PFSK-1 (cell line): ENCODE measurements around the gene DDHD1.

Experiments used
- FOXP2 ChIP-seq: optimal IDR thresholded peaks from 2 replicates; pipeline ENCODE3; 2011; ENCODE audit warnings: borderline replicate concordance, control low read depth, inconsistent platforms; ENCODE audit not compliant: insufficient read depth; ENCODE audit errors: extremely low read length, extremely low read depth
- POLR2AphosphoS5 ChIP-seq: IDR thresholded peaks from 2 replicates; pipeline ENCODE4 v1.6.1; 2012; ENCODE audit warnings: low read depth, mild to moderate bottlenecking, control low read depth, low read length, moderate library complexity
- REST ChIP-seq, 2 experiments: IDR thresholded peaks; 2 replicates each; pipeline versions ENCODE4 v1.6.1 to v1.8.0; 2011 to 2012; ENCODE audit warnings: low read depth in 2 of 2, low read length in 2 of 2, control low read depth in 1 of 2, inconsistent platforms in 1 of 2, mild to moderate bottlenecking in 1 of 2, moderate library complexity in 1 of 2; ENCODE audit not compliant: insufficient read depth in 1 of 2
- SIN3A ChIP-seq: IDR thresholded peaks from 2 replicates; pipeline ENCODE4 v1.6.1; 2012; ENCODE audit warnings: mild to moderate bottlenecking, low read length, moderate library complexity, borderline replicate concordance; ENCODE audit not compliant: insufficient read depth
- TAF1 ChIP-seq: IDR thresholded peaks from 2 replicates; pipeline ENCODE4 v1.6.1; 2012; ENCODE audit warnings: low read length, control low read depth, borderline replicate concordance; ENCODE audit not compliant: insufficient read depth

Gene DDHD1

GRCh38 chr14:53128303-53129028, 24.7 kb downstream of the DDHD1 start:
- TF ChIP-seq FOXP2: no peak
- no peak for TF ChIP-seq SIN3A
- TF ChIP-seq REST (IDR thresholded peaks at IDR 0.05; ENCODE audit: insufficient read depth in 1 of 2, low read depth in 2 of 2, low read length in 2 of 2): no peak
- no peak for TF ChIP-seq POLR2AphosphoS5
- no peak for TF ChIP-seq TAF1

GRCh38 chr14:53127832-53128231, 25.3 kb downstream of the DDHD1 start:
- TF ChIP-seq POLR2AphosphoS5 (no peak), REST (IDR thresholded peaks at IDR 0.05; ENCODE audit: insufficient read depth in 1 of 2, low read depth in 2 of 2, low read length in 2 of 2) (no peak), SIN3A (no peak), TAF1 (no peak), FOXP2 (no peak)

- TF ChIP-seq SIN3A (no peak), POLR2AphosphoS5 (no peak), TAF1 (no peak), REST (IDR thresholded peaks at IDR 0.05; ENCODE audit: insufficient read depth in 1 of 2, low read depth in 2 of 2, low read length in 2 of 2) (no peak), FOXP2 (no peak)
These were observed 26.0 kb downstream of the DDHD1 start for GRCh38 chr14:53127151-53127550.

GRCh38 chr14:53126731-53127130, 26.4 kb downstream of the DDHD1 start:
- no peak for TF ChIP-seq POLR2AphosphoS5
- no peak for TF ChIP-seq REST (IDR thresholded peaks at IDR 0.05; ENCODE audit: insufficient read depth in 1 of 2, low read depth in 2 of 2, low read length in 2 of 2)
- no peak for TF ChIP-seq FOXP2
- no peak for TF ChIP-seq SIN3A
- TF ChIP-seq TAF1: no peak

GRCh38 chr14:53124786-53125185, 28.3 kb downstream of the DDHD1 start:
- no peak for TF ChIP-seq SIN3A
- TF ChIP-seq TAF1: no peak
- TF ChIP-seq FOXP2: no peak
- TF ChIP-seq REST (IDR thresholded peaks at IDR 0.05; ENCODE audit: insufficient read depth in 1 of 2, low read depth in 2 of 2, low read length in 2 of 2): no peak
- TF ChIP-seq POLR2AphosphoS5: no peak
